Measurements from ENCODE around the gene WBP4. TPM values are rescaled to one million over a fixed set of nuclear protein-coding genes. Genes with fewer than 3 reads are reported as not detected.
A peak's percentile ranks its signal among the peaks of the same experiment; 100 is the strongest.
"Not testable (repeated sequence)": the region's sequence is repeated elsewhere in the genome, so short reads cannot be mapped to it uniquely, and the experiment has no call there.

Gene WBP4
- total and polyA plus RNA-seq, 5 donors from 2014 or later: 3.0 to 5.6 (median 3.5) TPM

DNA sequence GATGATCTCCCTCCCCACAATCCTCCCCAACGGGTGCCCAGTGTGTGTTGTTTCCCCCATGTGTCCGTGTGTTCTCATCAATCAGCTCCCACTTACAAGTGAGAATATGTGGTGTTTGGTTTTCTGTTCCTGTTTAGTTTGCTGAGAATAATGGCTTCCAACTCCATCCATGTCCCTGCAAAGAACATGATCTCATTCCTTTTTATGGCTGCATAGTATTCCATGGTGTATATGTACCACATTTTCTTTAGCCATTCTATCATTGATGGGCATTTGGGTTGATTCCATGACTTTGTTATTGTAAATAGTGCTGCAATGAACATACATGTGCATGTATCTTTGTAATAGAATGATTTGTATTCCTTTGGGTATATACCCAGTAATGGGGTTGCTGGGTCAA is 34.4 kb downstream of the WBP4 start:
- H3K4me3 Mint-ChIP-seq, H3K27me3 Mint-ChIP-seq: not testable (repeated sequence)
- peak overlapping the region in 1 of 3 donors; percentile 40 for H3K27ac Mint-ChIP-seq

DNA sequence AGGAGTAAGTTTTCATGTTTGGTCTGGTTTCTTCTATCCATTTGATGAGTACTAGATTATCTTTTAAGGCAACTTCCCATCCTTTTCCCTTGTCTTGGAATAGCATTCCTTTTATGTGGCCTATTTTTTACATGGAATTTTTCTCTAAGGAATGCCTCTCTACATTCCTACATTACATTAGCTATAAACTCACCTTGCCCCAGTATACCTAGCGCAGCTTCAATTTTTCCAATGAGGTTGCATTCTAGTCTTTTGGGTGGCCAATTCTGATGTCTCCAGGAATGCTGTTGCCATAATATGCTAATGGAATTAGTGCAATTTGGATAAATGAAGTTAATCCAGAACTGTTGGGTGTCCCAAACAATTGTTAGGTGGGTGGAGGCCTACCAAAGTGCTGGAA is 37.5 kb downstream of the WBP4 start:
- Mint-ChIP-seq H3K27me3 (peaks cover 4% of the 10 kb centered on the region), H3K4me1 (peaks cover 0 to 4% (median 0%) of the 10 kb centered on the region in 4 donors), H3K4me3 (no peak overlapping the region), H3K9me3 (peaks cover 0 to 3% (median 0%) of the 10 kb centered on the region in 7 donors), H3K27ac (no peak overlapping the region), H3K36me3 (no peaks in the 10 kb centered on the region)
- H3K9me3 ChIP-seq (ENCODE audit: control insufficient read depth in 2 of 2, low read length in 2 of 2): no peaks in the 10 kb centered on the region
- ATAC-seq (ENCODE audit: low read depth in 2 of 2) (no peak), DNase-seq (no peak)
- H3K27ac ChIP-seq (ENCODE audit: insufficient read depth, low read length, poor library complexity, severe bottlenecking): no peak overlapping the region
- no peak overlapping the region for H3K4me3 ChIP-seq (ENCODE audit: low read depth, low read length)
- no peaks in the 10 kb centered on the region for H3K36me3 ChIP-seq (ENCODE audit: control insufficient read depth, insufficient read depth, low read length)
- peaks cover 3% of the 10 kb centered on the region for H3K27me3 ChIP-seq (ENCODE audit: control insufficient read depth, insufficient read depth, low read length)
- H3K4me1 ChIP-seq (ENCODE audit: control insufficient read depth, insufficient read depth, low read length, poor library complexity, severe bottlenecking): no peaks in the 10 kb centered on the region

More for the DNA sequence above, 34.4 kb downstream of the WBP4 start:
- not testable (repeated sequence) for H3K4me3 ChIP-seq (ENCODE audit: low read depth, low read length); ATAC-seq (ENCODE audit: low read depth in 2 of 2); H3K36me3 Mint-ChIP-seq; H3K36me3 ChIP-seq (ENCODE audit: control insufficient read depth, insufficient read depth, low read length); H3K9me3 Mint-ChIP-seq; H3K9me3 ChIP-seq (ENCODE audit: control insufficient read depth in 2 of 2, low read length in 2 of 2); H3K27ac ChIP-seq (ENCODE audit: insufficient read depth, low read length, poor library complexity, severe bottlenecking); H3K4me1 ChIP-seq (ENCODE audit: control insufficient read depth, insufficient read depth, low read length, poor library complexity, severe bottlenecking); DNase-seq; H3K4me1 Mint-ChIP-seq; H3K27me3 ChIP-seq (ENCODE audit: control insufficient read depth, insufficient read depth, low read length)

DNA sequence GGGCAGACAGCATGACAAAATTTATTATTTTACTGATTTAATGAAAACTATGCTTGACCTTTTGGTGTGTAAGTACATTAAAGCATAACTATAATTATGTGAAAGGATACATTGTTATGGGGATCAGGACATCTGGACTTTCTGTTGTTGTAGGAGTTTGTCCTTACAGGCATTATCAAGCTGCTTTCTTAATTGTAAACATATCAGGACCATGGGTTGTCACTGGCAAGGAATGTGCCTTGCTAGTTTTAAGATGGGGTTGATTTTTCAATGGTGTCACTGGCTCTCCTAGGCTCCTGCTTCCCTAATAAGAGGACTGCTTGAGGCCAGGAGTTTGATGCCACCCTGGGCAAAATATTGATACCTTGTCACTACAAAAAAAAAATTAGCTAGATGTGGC is 38.7 kb downstream of the WBP4 start:
- H3K4me3 Mint-ChIP-seq: no peak overlapping the region
- ATAC-seq (ENCODE audit: low read depth in 2 of 2): no peak
- peaks cover 4% of the 10 kb centered on the region for H3K27me3 Mint-ChIP-seq
- no peak overlapping the region for H3K27ac Mint-ChIP-seq
- no peak for DNase-seq
- Histone ChIP-seq H3K27ac (ENCODE audit: insufficient read depth, low read length, poor library complexity, severe bottlenecking) (no peak overlapping the region), H3K36me3 (ENCODE audit: control insufficient read depth, insufficient read depth, low read length) (no peaks in the 10 kb centered on the region), H3K4me3 (ENCODE audit: low read depth, low read length) (no peak overlapping the region), H3K9me3 (ENCODE audit: control insufficient read depth in 2 of 2, low read length in 2 of 2) (no peaks in the 10 kb centered on the region), H3K27me3 (ENCODE audit: control insufficient read depth, insufficient read depth, low read length) (peaks cover 3% of the 10 kb centered on the region), H3K4me1 (ENCODE audit: control insufficient read depth, insufficient read depth, low read length, poor library complexity, severe bottlenecking) (no peaks in the 10 kb centered on the region)
- peaks cover 0 to 3% (median 0%) of the 10 kb centered on the region in 7 donors for H3K9me3 Mint-ChIP-seq
- H3K36me3 Mint-ChIP-seq: no peaks in the 10 kb centered on the region
- peaks cover 0 to 4% (median 0%) of the 10 kb centered on the region in 4 donors for H3K4me1 Mint-ChIP-seq

DNA sequence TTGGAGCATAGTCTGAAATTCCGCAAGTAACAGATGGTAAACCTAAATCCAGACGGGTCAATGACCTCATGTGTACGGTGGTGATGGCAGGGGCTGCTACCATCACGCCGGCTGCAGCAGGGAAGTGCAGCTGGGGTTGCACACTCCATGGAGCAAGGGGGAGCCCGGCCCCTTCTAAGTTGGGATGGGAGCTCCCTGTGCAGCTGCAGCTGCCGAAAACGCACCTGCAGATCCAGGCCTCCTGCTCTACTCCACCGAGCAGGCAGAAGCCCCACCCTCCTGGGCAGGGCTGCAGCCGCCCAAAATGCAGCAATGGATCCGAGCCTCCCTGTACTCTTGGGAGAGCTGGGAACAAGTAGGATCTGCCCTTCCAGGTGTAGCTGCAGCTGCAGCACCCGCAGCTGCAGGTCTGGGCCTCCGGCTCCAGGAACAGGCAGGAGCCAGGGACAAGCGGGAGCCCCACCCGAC is 45.8 kb downstream of the WBP4 start:
- DNase-seq: no peak
- Mint-ChIP-seq H3K27me3 (no peaks in the 10 kb centered on the region), H3K4me3 (no peak overlapping the region), H3K36me3 (no peaks in the 10 kb centered on the region), H3K9me3 (peaks cover 0 to 3% (median 0%) of the 10 kb centered on the region in 7 donors), H3K27ac (no peak overlapping the region), H3K4me1 (no peaks in the 10 kb centered on the region)
- Histone ChIP-seq H3K27me3 (ENCODE audit: control insufficient read depth, insufficient read depth, low read length) (no peaks in the 10 kb centered on the region), H3K27ac (ENCODE audit: insufficient read depth, low read length, poor library complexity, severe bottlenecking) (no peak overlapping the region), H3K4me3 (ENCODE audit: low read depth, low read length) (no peak overlapping the region), H3K4me1 (ENCODE audit: control insufficient read depth, insufficient read depth, low read length, poor library complexity, severe bottlenecking) (no peaks in the 10 kb centered on the region), H3K9me3 (ENCODE audit: control insufficient read depth in 2 of 2, low read length in 2 of 2) (no peaks in the 10 kb centered on the region), H3K36me3 (ENCODE audit: control insufficient read depth, insufficient read depth, low read length) (no peaks in the 10 kb centered on the region)
- no peak for ATAC-seq (ENCODE audit: low read depth in 2 of 2)

- peaks cover 0 to 3% (median 0%) of the 10 kb centered on the region in 7 donors for H3K9me3 Mint-ChIP-seq
Observed at GRCh38 chr13:41107584-41108014, 46.3 kb downstream of the WBP4 start.

GRCh38 chr13:41111454-41111853 is 50.1 kb downstream of the WBP4 start:
- Mint-ChIP-seq H3K9me3 (no peaks in the 10 kb centered on the region), H3K27me3 (no peaks in the 10 kb centered on the region), H3K27ac (peak overlapping the region in 1 of 3 donors; percentile 25), H3K4me1 (no peaks in the 10 kb centered on the region), H3K36me3 (no peaks in the 10 kb centered on the region), H3K4me3 (no peak overlapping the region)
- DNase-seq (no peak), ATAC-seq (ENCODE audit: low read depth in 2 of 2) (no peak)
- Histone ChIP-seq H3K27ac (ENCODE audit: insufficient read depth, low read length, poor library complexity, severe bottlenecking) (no peak overlapping the region), H3K36me3 (ENCODE audit: control insufficient read depth, insufficient read depth, low read length) (no peaks in the 10 kb centered on the region), H3K4me1 (ENCODE audit: control insufficient read depth, insufficient read depth, low read length, poor library complexity, severe bottlenecking) (no peaks in the 10 kb centered on the region), H3K4me3 (ENCODE audit: low read depth, low read length) (no peak overlapping the region), H3K9me3 (ENCODE audit: control insufficient read depth in 2 of 2, low read length in 2 of 2) (no peaks in the 10 kb centered on the region), H3K27me3 (ENCODE audit: control insufficient read depth, insufficient read depth, low read length) (no peaks in the 10 kb centered on the region)

More at GRCh38 chr13:41107584-41108014, 46.3 kb downstream of the WBP4 start:
- H3K9me3 ChIP-seq (ENCODE audit: control insufficient read depth in 2 of 2, low read length in 2 of 2): no peaks in the 10 kb centered on the region
- no peak for DNase-seq
- ATAC-seq (ENCODE audit: low read depth in 2 of 2): no peak
- H3K4me3 Mint-ChIP-seq: no peak overlapping the region
- no peaks in the 10 kb centered on the region for H3K27me3 Mint-ChIP-seq
- no peaks in the 10 kb centered on the region for H3K27me3 ChIP-seq (ENCODE audit: control insufficient read depth, insufficient read depth, low read length)
- H3K4me1 Mint-ChIP-seq: no peaks in the 10 kb centered on the region
- H3K4me1 ChIP-seq (ENCODE audit: control insufficient read depth, insufficient read depth, low read length, poor library complexity, severe bottlenecking): no peaks in the 10 kb centered on the region
- no peaks in the 10 kb centered on the region for H3K36me3 Mint-ChIP-seq
- no peak overlapping the region for H3K4me3 ChIP-seq (ENCODE audit: low read depth, low read length)
- H3K27ac ChIP-seq (ENCODE audit: insufficient read depth, low read length, poor library complexity, severe bottlenecking): no peak overlapping the region
- H3K36me3 ChIP-seq (ENCODE audit: control insufficient read depth, insufficient read depth, low read length): no peaks in the 10 kb centered on the region
- no peak overlapping the region for H3K27ac Mint-ChIP-seq

DNA sequence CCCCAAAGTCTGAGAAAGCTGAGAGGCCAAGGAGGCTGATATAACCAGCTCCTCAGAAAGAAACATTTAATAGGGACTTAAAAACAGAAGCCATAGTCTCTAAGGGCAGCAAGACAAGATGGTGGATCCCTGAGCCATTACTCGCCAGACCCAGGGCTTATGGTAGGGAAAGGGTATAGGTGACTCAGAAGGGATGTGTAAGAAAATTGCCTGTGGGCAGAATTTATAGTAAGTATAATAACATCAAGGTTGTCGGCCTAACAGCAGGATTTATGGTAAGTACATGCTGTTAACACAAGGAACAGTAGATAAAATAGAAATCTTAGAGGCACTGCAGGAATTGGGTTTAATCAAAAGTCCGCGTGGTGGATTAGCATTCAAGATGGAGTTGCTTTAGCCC is 56.6 kb downstream of the WBP4 start:
- Histone ChIP-seq H3K4me1 (ENCODE audit: control insufficient read depth, insufficient read depth, low read length, poor library complexity, severe bottlenecking) (no peaks in the 10 kb centered on the region), H3K9me3 (ENCODE audit: control insufficient read depth in 2 of 2, low read length in 2 of 2) (no peaks in the 10 kb centered on the region), H3K4me3 (ENCODE audit: low read depth, low read length) (no peak overlapping the region), H3K27ac (ENCODE audit: insufficient read depth, low read length, poor library complexity, severe bottlenecking) (no peak overlapping the region), H3K36me3 (ENCODE audit: control insufficient read depth, insufficient read depth, low read length) (no peaks in the 10 kb centered on the region), H3K27me3 (ENCODE audit: control insufficient read depth, insufficient read depth, low read length) (no peaks in the 10 kb centered on the region)
- H3K27ac Mint-ChIP-seq: no peak overlapping the region
- no peaks in the 10 kb centered on the region for H3K27me3 Mint-ChIP-seq
- peaks cover 2 to 6% (median 4%) of the 10 kb centered on the region in 4 donors for H3K4me1 Mint-ChIP-seq
- H3K36me3 Mint-ChIP-seq: no peaks in the 10 kb centered on the region
- ATAC-seq (ENCODE audit: low read depth in 2 of 2) (no peak), DNase-seq (no peak)
- H3K9me3 Mint-ChIP-seq: no peaks in the 10 kb centered on the region
- no peak overlapping the region for H3K4me3 Mint-ChIP-seq

DNA sequence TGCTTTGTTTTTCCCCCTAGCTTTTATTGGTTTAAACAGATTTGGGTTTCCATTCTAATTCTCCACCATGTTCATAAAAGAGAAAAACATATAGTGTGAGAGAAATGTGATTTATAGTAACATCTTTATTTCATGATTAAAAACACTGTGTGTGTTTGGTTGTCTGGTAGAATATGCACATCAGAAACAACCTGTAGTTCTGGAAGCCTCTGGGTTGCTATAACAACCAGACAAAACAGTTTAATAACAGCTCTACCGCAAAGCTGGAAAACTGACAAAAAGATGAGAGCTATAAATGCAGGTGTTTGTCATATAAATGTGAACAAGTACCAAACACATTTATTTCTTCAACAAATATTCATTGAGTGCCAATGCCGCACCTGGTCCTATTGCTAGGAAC is 61.5 kb downstream of the WBP4 start:
- H3K27me3 Mint-ChIP-seq: no peaks in the 10 kb centered on the region
- Histone ChIP-seq H3K9me3 (ENCODE audit: control insufficient read depth in 2 of 2, low read length in 2 of 2) (no peaks in the 10 kb centered on the region), H3K27me3 (ENCODE audit: control insufficient read depth, insufficient read depth, low read length) (no peaks in the 10 kb centered on the region), H3K4me1 (ENCODE audit: control insufficient read depth, insufficient read depth, low read length, poor library complexity, severe bottlenecking) (no peaks in the 10 kb centered on the region), H3K27ac (ENCODE audit: insufficient read depth, low read length, poor library complexity, severe bottlenecking) (no peak overlapping the region), H3K36me3 (ENCODE audit: control insufficient read depth, insufficient read depth, low read length) (peaks cover 8% of the 10 kb centered on the region), H3K4me3 (ENCODE audit: low read depth, low read length) (no peak overlapping the region)
- no peak overlapping the region for H3K27ac Mint-ChIP-seq
- peak in 1 of 3 donors; percentile 14 for DNase-seq
- H3K36me3 Mint-ChIP-seq: peaks cover 5% of the 10 kb centered on the region
- peaks cover 0 to 2% (median 0%) of the 10 kb centered on the region in 7 donors for H3K9me3 Mint-ChIP-seq
- H3K4me3 Mint-ChIP-seq: peak overlapping the region in 1 of 4 donors; percentile 79
- ATAC-seq (ENCODE audit: low read depth in 2 of 2): peak; percentile 28 to 31
- H3K4me1 Mint-ChIP-seq: peaks cover 4 to 21% (median 10%) of the 10 kb centered on the region in 4 donors

Data from CD4-positive, CD25-positive, alpha-beta regulatory T cell (primary cell).